MM.1S (cell line): ENCODE results near the gene SNX3.

Source experiments
- CTCF ChIP-seq: fragments of 300-600 bp; sonication (generic); IDR thresholded peaks from 2 replicates; pipeline ENCODE4 v1.5.1; 2016; ENCODE audit warnings: antibody characterized with exemption, low read length, mixed read lengths
- EZH2 ChIP-seq: fragments of 300-600 bp; sonication (generic); optimal IDR thresholded peaks from 2 replicates; pipeline ENCODE3; 2017; ENCODE audit warnings: low read depth, mild to moderate bottlenecking, antibody characterized with exemption, low read length, mixed read lengths
- EZH2phosphoT487 ChIP-seq: fragments of 300-600 bp; sonication (generic); IDR thresholded peaks from 2 replicates; pipeline ENCODE4 v1.6.1; 2018; ENCODE audit warnings: antibody characterized with exemption, low read length

DNA sequence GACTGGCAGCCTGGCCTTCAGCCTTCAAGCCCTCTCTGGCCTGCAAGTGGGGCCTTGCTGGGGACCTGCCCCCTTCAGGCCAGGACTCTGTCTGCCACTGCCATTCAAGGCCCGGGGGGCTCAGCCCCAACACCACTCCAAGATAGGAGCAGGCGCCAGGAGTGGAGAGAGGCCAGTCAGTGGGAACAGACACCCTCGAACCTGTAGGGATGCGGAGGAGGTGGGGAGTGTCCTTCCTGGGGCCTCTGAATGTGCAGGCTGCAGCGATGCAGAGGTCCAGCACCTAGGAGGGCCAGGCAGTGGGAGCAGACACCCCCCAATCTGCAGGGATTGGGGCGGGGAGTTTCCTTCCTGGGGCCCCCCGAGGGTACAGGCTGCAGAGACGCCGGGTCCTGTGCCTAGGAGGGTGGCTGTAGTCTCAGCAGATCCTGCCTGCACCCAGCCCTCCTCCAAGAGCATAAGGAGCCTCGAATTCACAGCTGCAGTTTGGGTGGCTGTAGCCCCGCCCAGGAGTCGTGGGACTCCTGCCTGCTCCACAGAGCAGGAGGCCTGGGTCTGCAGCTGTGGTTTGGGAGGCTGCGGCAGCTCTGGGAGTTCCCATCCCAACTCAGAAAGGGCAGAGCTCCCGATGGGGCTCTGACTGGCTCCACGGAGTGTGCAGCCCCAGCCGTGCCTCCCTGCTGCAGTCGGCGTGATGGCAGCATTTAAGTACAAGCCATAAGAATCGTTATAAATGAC is 61.9 kb downstream of the SNX3 start:
- TF ChIP-seq EZH2phosphoT487, result no peak
- TF ChIP-seq CTCF, result no peak
- no peak for TF ChIP-seq EZH2
